Stimulated activated CD8-positive, alpha-beta memory T cell treated with anti-CD3 and anti-CD28 coated beads, Interleukin-2, amount 100 ng/mL, for 48 hours (primary cell): ENCODE results near the gene FLT1.
A peak's percentile ranks its signal among the peaks of the same experiment; 100 is the strongest.

Experiments used
- DNase-seq, 2 donors: peaks; one replicate each; pipeline ENCODE4 v3.0.0-alpha.2; 2020; ENCODE audit warnings: low read depth in 2 of 2

FLT1 gene

DNA sequence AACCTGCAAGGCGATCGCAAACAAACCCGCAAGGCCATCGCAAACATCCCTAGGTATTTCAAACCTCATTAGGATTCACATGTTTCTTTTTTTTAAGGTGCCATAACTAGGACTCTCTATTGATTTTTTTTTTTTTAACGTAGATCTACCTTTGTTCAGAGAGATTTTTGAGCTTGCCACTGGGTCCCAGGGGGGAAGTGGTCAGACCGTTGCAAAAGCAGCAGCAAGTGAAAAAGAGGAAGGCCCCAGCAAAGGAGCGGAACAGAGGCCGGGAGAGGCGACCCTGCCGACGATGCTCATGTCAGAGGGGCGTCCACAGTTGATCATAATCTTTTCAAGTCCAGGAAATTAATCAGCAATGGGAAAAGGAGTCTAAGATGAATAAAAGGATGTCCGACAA is 32.7 kb upstream of the FLT1 start:
- no peak for DNase-seq

DNA sequence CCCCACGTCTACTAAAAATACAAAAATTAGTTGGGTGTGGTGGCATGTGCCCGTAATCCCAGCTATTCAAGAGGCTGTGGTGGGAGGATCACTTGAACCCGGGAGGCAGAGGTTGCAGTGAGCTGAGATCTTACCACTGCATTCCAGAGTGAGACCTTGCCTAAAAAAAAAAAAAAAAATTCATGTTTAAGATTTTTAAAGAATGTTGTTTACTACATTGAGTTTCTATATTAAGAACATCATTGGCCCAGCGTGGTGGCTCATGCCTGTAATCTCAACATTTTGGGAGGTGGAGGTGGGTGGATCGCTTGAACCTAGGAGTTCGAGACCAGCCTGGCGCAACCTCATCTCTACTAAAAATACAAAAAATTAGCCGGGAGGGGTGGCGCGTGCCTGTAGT is 31.9 kb upstream of the FLT1 start:
- no peak for DNase-seq

DNA sequence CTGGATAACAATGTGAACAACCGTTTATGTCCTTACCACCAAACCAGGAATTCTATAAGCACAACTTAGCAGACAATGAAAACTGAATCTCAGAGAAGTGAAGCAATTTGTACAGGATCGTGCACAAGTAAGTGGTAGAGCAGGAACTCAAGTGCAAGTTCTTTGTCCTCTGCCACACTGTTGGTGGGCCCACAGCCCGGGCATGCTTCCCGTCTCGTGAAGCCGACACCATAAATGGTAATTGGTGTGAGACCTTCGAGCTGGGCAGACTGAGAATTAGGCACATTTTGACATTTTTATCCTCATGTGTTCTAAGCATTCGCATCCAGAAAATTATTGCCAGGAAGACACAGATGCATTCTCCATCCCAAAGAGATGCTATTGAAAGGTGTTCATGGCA is 27.9 kb upstream of the FLT1 start:
- DNase-seq = no peak

DNA sequence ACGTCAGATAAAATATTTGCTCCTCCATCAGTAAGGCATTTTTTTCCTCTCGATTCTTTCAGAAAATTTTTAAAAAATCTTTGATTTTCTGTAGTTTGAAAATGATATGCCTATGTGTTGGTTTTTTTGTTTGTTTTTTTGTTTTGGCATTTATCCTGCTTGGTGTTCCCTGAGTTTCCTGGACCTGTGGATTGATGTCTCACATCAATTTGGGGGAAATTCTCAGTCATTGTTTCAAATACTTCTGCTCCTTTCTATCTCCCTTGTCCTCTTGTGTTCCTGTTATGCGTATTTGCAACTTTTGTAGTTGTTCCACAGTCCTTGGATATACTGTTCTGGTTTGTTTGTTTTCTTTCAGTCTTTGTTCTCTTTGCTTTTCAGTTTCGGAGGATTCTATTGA is 18.8 kb upstream of the FLT1 start:
- DNase-seq = no peak

DNA sequence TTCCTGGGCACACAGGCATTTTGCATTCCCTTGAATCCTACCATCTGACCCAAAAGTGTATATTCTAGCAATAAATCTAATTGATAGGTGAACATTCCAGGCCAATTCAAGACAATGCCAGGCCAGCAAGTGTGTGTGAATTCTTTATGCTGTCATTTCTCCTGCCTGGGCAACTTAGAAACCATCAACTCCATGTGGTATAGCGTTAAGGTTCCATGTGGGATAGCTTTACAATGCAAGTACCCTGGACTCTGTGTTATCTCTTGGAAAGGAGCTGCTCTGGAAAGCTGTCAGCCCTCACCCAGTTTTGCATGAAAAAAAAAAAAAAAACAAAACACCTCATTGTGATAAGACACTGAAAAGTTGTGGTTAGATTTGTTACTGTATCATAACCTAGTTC is 15.6 kb upstream of the FLT1 start:
- DNase-seq = no peak

DNA sequence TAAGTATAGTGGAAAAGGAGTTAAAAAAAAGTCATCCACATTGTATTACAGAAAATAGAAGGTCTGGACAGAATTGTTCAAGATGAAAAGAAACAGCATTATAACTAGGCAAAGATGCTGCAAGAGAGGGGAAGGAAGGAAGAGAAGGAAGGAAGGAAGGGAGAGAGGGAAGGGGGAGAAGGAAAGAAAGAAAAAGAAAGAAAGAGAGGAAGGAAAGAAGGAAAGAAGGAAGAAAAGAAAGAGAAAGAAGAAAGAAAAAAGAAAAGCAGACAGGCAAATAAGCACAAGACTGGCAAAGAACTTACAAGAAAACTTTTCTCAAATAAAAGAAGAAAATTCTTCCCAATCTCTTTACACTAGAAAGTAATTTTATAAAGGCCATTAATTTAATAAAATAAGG is 15.1 kb upstream of the FLT1 start:
- DNase-seq = no peak

DNA sequence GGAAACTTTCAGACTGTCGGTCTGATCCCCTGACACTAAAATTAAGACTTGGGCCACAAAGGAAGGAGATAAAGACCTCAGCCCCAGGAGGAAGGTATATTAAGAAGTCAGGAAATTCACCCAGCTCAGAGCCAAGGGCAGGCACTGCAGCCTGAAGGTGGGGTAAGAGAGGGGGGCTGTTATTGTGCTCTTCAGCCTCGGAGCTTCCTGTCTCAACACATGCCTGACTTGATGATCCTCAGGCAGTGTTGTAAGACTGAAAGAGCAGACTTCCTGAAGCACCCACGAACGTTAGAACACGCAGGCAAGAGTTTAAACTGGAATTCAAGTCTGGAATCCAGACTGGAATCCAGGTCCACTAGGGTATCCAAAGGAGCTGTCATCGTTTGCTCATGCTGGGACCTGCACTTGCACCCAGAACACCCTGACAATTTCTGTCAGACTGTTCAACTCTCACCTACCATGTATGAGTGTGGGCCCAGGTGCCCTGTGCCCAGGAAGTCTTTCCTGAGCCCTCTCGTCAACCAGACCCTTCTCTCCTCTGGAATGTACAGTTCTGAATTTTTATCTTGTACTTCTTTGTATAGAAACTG is 10.7 kb upstream of the FLT1 start:
- DNase-seq = no peak

DNA sequence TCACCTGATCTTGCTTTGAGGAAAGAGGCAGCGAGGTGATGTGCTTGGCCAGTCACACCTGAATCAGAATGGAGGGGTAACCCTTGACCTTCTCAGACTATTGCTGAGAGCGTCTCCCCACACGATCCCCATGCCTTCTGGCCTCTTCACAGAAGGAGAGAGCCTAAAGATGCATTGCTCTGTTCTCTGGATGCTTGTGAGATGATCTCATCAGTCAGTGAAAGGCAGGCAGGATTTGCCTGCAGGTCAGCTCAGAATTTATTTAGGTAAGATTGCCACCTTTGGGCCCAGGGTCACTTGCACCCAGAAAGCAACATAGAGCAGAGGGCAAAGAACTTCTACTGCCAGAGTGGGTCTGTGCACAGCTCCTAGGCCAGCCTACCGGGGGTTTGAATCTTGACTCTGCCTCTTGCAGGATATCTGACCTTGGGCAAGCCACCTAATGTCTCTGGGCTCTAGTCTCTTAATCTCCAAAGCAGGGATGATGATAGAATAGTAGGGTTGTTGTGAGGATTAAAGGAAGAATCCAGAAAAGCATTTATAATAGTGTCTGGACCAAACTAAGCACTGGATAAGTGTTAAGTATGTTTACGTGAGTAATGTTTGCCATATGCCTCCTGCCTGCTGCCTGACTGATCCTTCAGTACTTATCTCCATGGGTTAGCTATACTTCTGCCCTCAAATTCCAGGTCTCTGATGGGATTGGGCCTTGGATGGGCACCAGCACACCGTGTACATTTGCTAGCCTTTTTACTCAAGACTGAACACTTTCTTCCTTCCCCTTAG is 8.4 kb upstream of the FLT1 start:
- no peak for DNase-seq

DNA sequence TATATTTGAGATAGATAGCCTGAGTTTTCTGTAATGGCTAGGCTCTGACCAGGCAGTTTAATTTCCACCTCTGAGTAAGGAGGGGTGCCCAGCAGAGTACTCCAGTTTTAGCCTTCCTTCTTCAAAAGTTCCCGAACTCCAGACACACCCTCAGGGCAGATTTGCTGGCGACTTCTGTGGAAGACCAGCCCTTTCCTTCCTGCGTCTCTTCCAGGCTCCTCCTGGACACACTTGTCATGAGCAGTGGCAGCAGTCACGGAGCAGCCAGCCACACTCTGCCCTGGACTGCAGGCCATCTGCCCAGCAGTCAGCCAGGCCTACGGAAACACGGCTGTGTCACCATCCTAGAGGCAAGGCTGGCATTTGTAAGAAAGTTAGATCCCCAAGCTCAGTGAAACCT is 6.6 kb upstream of the FLT1 start:
- DNase-seq = no peak

DNA sequence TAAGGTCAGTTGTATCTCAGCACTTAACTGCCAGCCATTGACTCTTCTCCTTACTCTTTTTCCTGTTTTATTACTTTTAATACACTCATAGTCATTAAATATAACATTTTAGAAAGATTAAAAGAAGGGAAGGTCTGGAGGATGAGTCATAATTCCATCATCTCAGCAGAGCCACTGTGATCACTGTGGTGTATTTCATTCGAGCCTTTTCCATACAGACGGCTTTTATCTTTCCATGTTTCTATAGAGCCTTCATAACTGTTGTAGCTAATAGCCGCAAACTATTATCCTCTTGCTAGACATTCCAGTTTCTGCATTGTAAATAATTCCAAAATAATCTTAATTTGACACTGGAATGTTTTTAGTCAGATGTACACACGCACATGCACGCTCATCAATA is 4.7 kb upstream of the FLT1 start:
- DNase-seq = no peak

DNA sequence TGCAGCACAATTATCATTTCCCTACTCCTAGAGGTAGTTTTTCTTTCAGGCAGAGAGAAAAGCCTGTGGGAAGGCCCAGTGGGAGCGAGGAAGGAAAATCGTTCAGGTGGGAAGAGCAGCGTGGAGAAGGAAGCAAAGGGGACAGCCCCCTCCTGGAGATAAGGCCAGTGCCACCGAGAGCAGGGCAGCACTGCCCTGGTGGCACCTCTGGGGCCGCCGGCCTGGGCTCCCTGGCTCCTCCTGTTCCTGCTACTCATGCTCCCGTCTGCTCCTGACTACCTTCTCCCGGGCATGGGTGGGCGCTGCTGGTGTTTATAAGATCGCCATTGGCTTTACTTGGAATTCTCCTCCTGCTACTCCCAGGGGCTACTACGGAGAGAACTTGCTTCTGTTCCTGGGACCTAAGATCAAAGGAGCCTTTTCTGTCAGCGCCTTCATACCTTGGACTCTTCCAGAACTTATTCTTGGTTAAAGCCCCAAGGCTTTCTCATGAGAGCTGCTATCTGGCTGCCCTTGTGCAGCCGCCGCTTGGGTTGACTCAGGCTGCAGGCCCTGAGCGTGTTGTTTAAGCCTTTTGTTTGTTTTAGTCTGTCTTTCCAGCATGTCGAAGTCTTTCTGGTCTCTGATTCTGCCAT is 3.7 kb upstream of the FLT1 start:
- DNase-seq = no peak

DNA sequence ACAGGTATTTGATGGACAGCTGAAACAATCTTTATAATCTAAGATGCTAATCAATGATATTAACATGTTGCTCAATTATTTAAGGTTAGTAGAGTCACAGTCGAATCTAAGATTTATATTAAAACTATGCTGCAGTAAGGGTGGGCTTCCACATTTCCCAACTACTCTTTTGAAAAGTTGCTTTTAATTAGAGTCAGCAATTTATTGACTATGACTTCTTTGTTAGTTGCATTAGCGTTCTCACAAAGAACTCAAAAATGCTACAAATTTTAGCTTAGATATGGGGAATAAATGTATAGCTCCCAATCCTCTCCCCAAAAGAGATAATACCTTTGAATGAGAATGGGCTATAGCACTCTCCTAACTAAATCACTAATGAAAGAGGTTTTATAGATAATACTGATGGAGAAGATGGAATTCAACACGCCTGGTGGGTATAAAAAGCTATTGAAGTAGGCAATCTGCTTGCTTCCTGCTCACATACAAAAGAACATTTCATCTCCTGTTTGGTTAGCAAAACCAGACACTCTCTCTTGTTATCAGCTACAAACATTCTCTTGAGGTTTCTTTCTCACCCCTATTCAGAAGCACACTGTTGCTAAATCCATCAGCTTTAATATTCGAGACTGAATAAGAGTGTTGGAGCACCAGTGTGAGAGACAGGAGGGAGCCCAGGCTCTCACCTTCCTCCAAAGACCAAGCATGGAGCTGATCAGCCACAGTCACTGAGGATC is 2.4 kb upstream of the FLT1 start:
- DNase-seq = no peak

DNA sequence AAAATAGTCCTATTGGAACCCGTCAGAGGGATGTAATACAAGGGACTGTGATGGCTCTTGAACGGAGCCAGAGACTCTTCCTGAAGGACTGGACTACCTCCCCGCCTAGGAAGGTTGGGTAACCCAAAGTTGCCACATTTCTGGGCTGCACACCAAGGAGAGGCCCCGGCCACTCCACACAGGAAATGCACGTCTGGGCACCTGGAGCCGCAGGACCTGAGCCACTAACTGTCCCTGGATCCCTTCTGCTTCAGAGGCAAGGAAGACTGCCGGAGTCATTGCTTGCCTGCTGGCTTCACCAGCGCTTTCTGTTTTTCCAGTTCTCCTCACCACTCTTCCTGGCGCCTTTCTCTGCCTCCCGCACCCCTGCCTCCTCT is 1.2 kb upstream of the FLT1 start:
- DNase-seq = no peak

DNA sequence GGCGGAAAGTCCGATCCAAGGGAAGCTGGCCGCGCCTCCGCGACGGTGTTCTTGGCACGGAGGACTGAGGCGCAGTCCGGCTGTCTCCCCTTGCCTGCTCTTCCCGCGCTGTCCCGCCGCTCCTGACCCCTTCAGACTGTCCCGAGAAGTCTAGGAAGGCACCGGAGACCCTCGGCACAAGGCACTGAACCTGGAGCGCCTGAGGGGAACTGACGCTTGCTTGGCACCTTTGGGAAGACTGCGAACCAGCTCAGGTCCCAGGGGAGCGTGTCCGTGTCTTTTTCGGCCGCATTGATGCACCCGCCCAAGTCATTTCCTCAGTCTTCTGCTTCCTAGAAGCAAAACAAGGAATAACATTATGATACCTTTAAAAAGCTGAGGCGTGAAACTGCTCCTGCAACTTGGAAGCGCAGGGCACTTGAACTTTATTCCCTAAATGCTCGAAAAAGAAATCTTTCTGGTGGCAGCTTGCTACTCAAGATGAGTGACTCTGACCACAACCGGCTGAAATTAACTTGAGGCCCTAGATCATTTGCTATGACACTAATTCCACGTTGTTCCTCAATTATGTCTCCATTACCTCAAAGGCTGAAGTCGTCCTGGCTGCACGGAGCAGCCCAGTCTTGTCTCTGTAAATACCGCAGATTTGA is 735 bp upstream of the FLT1 start:
- no peak for DNase-seq

DNA sequence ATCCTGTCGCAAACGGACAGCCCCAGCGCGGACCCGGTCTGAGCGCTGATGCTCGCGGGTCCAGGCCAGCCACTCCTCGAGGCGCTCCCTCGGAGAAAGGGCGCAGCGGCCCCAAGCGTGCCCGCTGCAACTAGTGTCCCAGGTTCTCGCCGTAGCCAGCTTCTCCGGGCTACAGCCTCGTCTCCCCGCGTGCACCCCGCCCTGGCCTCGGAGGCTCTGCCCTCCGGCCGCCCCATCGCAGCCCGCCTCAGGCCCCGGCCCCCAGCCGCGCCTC is 487 bp downstream of the FLT1 start:
- no peak for DNase-seq

DNA sequence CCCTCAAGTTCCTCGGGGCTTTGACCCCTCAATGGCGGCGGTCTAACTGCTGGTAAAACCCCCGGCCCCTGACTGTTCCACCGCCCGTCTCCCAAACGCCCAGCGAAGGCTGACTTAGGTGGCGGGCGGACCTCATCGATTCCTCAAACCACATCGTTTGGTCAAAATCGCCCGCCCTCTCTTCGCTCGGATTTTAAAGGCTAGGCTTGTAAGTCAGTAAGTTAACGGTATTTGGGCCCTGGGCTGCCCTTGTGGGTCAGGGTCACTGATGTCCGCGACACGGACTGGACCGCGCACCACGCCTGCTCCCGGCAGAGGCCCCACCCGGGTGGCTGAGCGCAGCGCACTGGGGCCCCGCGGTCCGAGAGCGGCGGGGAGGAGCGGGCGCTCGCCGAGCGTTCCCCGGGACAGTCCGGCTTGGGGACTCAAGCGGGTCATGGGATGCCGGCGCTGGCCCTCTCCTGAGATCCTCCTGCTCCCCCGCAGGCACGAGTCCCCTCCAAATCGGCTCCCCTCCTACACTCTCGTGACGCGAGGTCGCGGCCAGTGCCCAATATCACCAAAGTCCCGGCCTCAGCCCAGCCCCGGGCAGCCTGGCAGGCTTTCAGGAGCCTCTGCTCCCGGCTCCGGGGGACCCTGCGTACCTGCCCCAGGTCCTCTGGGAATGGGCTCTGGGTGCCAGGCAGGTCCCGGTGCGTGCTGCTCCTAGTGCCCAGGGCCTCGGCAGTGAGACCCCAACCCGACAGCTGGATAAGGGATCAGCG is 1.0 kb downstream of the FLT1 start:
- DNase-seq = no peak

DNA sequence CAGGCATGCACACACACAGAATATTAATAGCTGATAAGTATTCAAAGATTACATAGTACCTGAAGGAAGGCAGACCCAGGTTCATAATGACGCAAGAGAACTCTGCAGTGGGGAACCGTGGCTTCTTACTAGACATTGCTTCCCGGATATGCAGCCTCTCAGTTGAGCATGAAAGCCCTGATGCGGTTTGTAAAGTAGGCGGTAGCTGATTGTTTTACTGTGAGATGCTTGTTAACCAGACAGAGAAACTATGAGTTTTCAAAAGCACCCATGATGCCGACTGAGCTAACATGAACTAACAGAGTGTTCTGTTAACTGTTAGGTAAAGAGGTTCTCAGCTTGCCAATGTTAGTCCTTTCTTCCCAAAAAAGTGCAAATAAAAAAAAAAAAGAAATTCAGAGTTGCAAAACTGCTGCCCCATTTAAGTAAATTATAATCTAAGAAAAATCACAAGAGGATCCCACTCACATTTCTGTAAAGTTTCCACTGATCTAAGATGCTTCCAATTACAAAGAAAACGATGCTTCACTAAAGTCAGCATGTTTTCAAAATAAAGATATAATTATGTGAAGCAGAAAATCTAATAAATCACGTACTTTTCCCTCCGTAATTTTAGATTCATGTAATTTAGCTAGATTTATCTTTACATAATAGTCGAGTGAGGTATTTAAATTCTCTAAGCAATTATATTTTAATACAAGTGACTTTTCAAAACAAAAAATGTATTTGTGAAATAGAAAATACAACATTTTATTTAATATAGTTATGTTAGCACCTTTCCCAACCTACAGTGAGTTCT is 2.2 kb downstream of the FLT1 start:
- peak; percentile 6 to 11 for DNase-seq

DNA sequence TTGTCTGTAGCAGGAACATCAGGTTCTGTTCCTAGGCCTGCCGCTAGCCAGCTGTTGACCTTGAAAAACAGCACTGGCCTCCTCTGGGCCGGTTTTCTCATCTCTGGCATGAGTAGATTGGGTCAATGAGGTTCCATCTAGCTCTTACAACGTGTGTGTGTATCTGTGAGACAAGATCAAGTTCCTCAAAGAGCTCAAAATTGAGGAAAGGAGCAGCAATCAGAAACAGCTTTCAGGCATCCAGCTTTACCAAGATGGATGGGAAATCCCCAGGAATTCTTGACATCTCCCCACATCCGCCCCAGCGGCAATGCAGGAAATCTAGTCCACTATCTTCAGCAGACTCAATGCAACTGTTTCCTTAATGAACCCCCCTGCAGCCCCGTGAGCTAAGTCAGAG is 4.9 kb downstream of the FLT1 start:
- DNase-seq = no peak

DNA sequence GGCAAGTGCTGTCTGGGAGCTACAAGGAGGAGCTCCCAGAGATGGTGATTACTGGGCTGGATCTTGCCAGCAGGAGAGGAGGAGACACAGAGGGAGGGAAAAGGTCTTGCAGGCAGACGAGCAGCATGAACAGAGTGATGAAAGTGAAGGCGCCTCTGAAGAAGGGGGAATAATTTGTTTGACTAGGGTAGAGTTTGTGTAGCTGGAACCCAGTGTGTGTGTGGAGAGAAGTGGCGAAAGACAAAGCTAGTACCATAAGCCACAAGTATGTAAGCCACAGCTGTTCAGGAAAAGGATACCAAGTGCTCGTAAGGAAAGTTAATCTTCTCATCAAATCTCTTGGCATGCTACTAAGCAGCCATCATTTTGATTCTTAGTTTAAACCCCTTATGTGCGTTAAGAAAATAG is 5.4 kb downstream of the FLT1 start:
- DNase-seq = no peak

DNA sequence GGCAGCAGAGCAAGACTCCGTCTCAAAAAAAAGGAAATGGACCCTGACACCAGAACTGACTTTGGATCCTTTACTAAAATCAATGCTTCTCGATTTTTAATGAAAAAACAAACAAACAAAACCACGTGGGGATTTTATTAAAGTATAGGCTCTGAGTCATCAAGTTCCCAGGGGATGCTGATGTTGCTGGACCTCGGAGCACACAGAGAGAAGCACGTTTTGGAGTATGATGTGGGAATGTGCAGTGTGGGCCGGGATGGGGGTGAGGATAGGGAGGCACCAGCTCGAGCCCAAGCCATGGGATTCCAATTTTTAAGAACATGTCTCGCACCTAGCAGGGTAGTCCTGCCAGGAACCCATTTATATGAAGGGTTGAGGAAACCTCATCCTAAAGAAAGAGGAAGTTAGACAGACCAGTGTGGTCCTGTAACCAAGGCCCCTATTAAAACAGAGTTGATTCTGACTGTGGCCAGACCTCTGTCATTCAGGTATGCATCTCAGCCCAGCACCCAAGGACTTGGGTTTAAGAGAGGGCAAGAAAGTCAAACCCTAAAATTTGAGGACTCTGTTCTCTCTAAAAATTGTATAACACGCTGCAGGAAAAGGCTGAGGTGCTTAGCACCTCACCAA is 6.4 kb downstream of the FLT1 start:
- no peak for DNase-seq
